MM.1S (cell line): ENCODE data around the gene LRRC8B.

Experiments used
- CTCF ChIP-seq: fragments of 300-600 bp; sonication (generic); IDR thresholded peaks from 2 replicates; pipeline ENCODE4 v1.5.1; 2016; ENCODE audit warnings: antibody characterized with exemption, low read length, mixed read lengths
- EZH2 ChIP-seq: fragments of 300-600 bp; sonication (generic); optimal IDR thresholded peaks from 2 replicates; pipeline ENCODE3; 2017; ENCODE audit warnings: low read depth, mild to moderate bottlenecking, antibody characterized with exemption, low read length, mixed read lengths
- EZH2phosphoT487 ChIP-seq: fragments of 300-600 bp; sonication (generic); IDR thresholded peaks from 2 replicates; pipeline ENCODE4 v1.6.1; 2018; ENCODE audit warnings: antibody characterized with exemption, low read length

GRCh38 chr1:89578946-89579684 is 54.5 kb downstream of the LRRC8B start:
- no peak for TF ChIP-seq CTCF
- TF ChIP-seq EZH2: no peak
- no peak for TF ChIP-seq EZH2phosphoT487
